Cardiac fibroblast (primary cell): ENCODE results near the gene CRACR2A.

ENCODE experiments used
- DNase-seq, 2 donors: peaks; one replicate each; pipeline versions ENCODE4 v3.0.0 to v3.0.0-alpha.2; 2010; ENCODE audit warnings: low read depth in 2 of 2
- H3K4me3 ChIP-seq, 2 donors: replicated peaks in 1 of 2; 1 replicate in 1 of 2; 2 replicates in 1 of 2; pipeline ENCODE4 v1.5.1; 2011; ENCODE audit warnings: low read depth in 2 of 2, low read length in 2 of 2, mild to moderate bottlenecking in 2 of 2, moderate library complexity in 1 of 2
- TF ChIP-seq, protein P1 (sequence below): IDR thresholded peaks from one replicate; pipeline ENCODE4 v1.5.1; 2011; ENCODE audit warnings: low read depth, mild to moderate bottlenecking, low read length, inconsistent platforms

The CRACR2A gene

GRCh38 chr12:3627336-3627735 is 125.6 kb downstream of the CRACR2A start:
- no peak for DNase-seq
- TF ChIP-seq, protein P1, sequence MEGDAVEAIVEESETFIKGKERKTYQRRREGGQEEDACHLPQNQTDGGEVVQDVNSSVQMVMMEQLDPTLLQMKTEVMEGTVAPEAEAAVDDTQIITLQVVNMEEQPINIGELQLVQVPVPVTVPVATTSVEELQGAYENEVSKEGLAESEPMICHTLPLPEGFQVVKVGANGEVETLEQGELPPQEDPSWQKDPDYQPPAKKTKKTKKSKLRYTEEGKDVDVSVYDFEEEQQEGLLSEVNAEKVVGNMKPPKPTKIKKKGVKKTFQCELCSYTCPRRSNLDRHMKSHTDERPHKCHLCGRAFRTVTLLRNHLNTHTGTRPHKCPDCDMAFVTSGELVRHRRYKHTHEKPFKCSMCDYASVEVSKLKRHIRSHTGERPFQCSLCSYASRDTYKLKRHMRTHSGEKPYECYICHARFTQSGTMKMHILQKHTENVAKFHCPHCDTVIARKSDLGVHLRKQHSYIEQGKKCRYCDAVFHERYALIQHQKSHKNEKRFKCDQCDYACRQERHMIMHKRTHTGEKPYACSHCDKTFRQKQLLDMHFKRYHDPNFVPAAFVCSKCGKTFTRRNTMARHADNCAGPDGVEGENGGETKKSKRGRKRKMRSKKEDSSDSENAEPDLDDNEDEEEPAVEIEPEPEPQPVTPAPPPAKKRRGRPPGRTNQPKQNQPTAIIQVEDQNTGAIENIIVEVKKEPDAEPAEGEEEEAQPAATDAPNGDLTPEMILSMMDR = no peak

GRCh38 chr12:3624273-3624672 is 128.6 kb downstream of the CRACR2A start:
- no peak overlapping the region for H3K4me3 ChIP-seq
- TF ChIP-seq, protein P1 = no peak
- no peak for DNase-seq

More at GRCh38 chr12:3627336-3627735, 125.6 kb downstream of the CRACR2A start:
- H3K4me3 ChIP-seq = no peak overlapping the region

DNA sequence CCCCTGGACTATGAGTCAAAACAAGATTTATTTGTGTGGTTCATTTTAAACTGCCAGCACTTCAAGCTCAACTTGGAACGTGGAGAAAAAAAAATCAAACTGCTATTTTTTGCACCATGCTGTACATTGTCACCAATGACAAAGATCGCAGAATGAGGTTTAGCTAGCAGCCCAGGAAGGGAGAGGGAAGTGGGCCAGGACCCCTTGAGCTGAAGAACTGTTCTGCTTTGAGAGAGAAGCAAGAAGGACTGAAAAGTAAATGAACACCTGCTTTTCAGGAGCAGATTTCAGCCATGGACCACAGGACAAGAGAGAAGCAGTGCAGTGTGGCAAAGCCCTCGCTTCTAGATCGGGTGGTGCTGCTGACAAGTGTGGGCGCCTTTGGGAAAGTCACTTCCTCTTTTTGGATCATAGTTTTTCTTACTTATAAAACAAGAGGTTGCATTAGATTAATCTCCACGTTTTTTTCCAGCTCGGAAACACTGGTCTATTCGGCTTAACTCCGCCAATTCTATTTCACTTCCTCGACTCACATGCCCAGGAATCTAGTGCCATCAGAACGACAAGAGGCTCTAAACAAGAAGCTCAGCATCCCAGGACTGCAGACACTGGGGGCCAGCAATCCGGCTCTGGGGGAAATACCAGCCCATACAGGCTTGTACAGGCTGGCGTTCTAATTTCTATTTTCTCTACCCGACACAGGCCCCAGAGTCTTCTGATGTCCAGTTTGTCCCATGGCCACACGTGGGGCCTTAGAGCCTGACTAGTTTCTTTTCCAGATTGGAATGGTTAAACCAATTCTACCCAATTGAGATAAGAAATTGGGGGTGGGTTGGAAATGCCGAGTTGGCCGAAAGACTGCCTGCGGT is 129.9 kb downstream of the CRACR2A start:
- TF ChIP-seq, protein P1 = no peak
- DNase-seq = no peak
- H3K4me3 ChIP-seq = no peak overlapping the region

DNA sequence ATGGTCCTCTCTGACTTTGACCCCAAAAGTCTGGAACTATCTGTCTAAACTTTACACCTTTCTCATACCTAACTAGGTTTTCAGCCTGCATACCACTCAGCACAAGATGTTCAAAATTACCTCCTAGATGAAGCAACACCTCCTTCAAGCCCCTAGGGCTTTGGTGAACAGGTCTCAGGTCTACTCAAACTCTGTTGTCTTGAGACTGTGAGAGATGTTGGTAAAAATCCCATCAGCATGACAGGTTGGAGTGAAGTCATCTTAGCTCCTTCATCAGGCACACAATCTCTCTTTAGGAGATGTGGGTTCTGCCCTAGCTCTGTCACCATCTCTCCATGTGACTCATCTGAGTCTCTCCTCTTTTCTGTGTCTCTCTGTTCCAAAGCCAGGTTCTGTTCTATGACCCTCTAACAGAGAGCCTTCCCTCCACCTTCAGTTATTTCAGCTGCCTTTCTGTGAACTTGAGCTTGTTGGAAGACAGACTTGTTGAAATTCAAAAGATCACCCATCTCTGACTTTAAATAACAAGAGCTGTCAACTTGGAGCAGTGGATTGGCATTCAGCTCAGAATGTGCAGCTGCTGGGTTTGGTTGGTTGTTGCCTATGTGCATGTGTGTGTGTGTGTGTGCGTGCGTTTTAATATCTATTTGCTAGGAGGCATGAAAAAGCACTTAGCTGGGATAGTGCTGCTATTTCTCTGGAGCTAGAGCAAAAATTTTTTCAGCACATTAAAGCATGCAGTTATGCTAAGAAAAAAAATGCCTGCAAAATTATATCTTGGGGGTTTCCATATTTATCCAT is 130.7 kb downstream of the CRACR2A start:
- TF ChIP-seq, protein P1 = no peak
- DNase-seq = peak in 1 of 2 donors; percentile 15
- no peak overlapping the region for H3K4me3 ChIP-seq

- no peak overlapping the region for H3K4me3 ChIP-seq
- no peak for DNase-seq
- TF ChIP-seq, protein P1 = no peak
These were observed 132.1 kb downstream of the CRACR2A start for GRCh38 chr12:3620856-3621255.

GRCh38 chr12:3617565-3617964 is 135.3 kb downstream of the CRACR2A start:
- TF ChIP-seq, protein P1 = no peak
- H3K4me3 ChIP-seq = no peak overlapping the region
- DNase-seq = no peak
